Keratinocyte (primary cell): ENCODE measurements around the gene ARPC1A.
"Not testable (repeated sequence)": the region's sequence is repeated elsewhere in the genome, so short reads cannot be mapped to it uniquely, and the experiment has no call there.

Experiments
- CTCF ChIP-seq, 3 experiments: IDR thresholded peaks in 1 of 3; conservative IDR thresholded peaks in 1 of 3; optimal IDR thresholded peaks in 1 of 3; 2 replicates in 2 of 3; 3 replicates in 1 of 3; pipeline versions ENCODE3 to v1.5.1; 2011; ENCODE audit warnings: low read length in 3 of 3, mild to moderate bottlenecking in 3 of 3, moderate library complexity in 2 of 3, control low read depth in 1 of 3, inconsistent platforms in 1 of 3; ENCODE audit not compliant: insufficient read depth in 2 of 3; ENCODE audit errors: extremely low read depth in 1 of 3
- EZH2 ChIP-seq: IDR thresholded peaks from one replicate; pipeline ENCODE4 v1.6.1; 2012; ENCODE audit warnings: inconsistent platforms, mild to moderate bottlenecking, low read length, moderate library complexity

- TF ChIP-seq CTCF (optimal IDR thresholded peaks at IDR 0.05 in 1 of 3, IDR thresholded peaks at IDR 0.05 in 1 of 3, conservative IDR thresholded peaks at IDR 0.05 in 1 of 3; ENCODE audit: extremely low read depth in 1 of 3, insufficient read depth in 2 of 3, low read length in 3 of 3): peak; percentile 37 to 65 (median 48)
- not testable (repeated sequence) for TF ChIP-seq EZH2
Measured at GRCh38 chr7:99415513-99416127, 89.9 kb downstream of the ARPC1A start.
